Endodermal cell (in vitro differentiated cells): Measurements from ENCODE around the gene VWA3B. TPM values are rescaled to one million over a fixed set of nuclear protein-coding genes. Genes with fewer than 3 reads are reported as not detected.

Source experiments
- DNase-seq: peaks from one replicate; pipeline ENCODE4 v3.0.0-alpha.2; 2017
- H3K27ac ChIP-seq: 2 replicates; pipeline ENCODE4 v1.5.1; 2013; ENCODE audit warnings: mild to moderate bottlenecking, low read depth, low read length, moderate library complexity
- H3K27me3 ChIP-seq: 2 replicates; pipeline ENCODE4 v1.6.1; 2013; ENCODE audit warnings: mild to moderate bottlenecking, low read length, moderate library complexity; ENCODE audit not compliant: insufficient read depth, control insufficient read depth, poor library complexity, severe bottlenecking
- H3K36me3 ChIP-seq: 2 replicates; pipeline ENCODE4 v1.7.0; 2013; ENCODE audit warnings: mild to moderate bottlenecking, low read length, moderate library complexity; ENCODE audit not compliant: control insufficient read depth, insufficient read depth
- H3K4me1 ChIP-seq: one replicate; pipeline ENCODE4 v1.7.0; 2013; ENCODE audit warnings: low read length; ENCODE audit not compliant: control insufficient read depth, insufficient read depth
- H3K4me3 ChIP-seq: 2 replicates; pipeline ENCODE4 v1.5.1; 2013; ENCODE audit warnings: mild to moderate bottlenecking, low read length, moderate library complexity
- H3K9ac ChIP-seq: 2 replicates; pipeline ENCODE4 v1.6.1; 2013; ENCODE audit warnings: mild to moderate bottlenecking, low read length, moderate library complexity; ENCODE audit not compliant: poor library complexity, severe bottlenecking; ENCODE audit errors: extremely low read depth
- H3K9me3 ChIP-seq: 2 replicates; pipeline ENCODE4 v1.6.1; 2013; ENCODE audit warnings: mild to moderate bottlenecking, low read length, moderate library complexity; ENCODE audit not compliant: control insufficient read depth
- H3K27ac Mint-ChIP-seq: 2 replicates; pipeline ENCODE4 v1.8.0; 2020; ENCODE audit warnings: mixed read lengths
- H3K27me3 Mint-ChIP-seq: 2 replicates; pipeline ENCODE4 v1.8.0; 2021; ENCODE audit warnings: mild to moderate bottlenecking, mixed read lengths; ENCODE audit not compliant: insufficient read depth
- H3K36me3 Mint-ChIP-seq: 2 replicates; pipeline ENCODE4 v1.8.0; 2020; ENCODE audit warnings: low read depth, mixed read lengths
- H3K4me1 Mint-ChIP-seq: 2 replicates; pipeline ENCODE4 v1.8.0; 2020; ENCODE audit warnings: mixed read lengths
- H3K4me3 Mint-ChIP-seq: 2 replicates; pipeline ENCODE4 v1.8.0; 2020; ENCODE audit warnings: mild to moderate bottlenecking, moderate library complexity, mixed read lengths
- H3K9me3 Mint-ChIP-seq: 2 replicates; pipeline ENCODE4 v1.8.0; 2020; ENCODE audit warnings: mild to moderate bottlenecking, mixed read lengths
- WGBS, 2 experiments: methylation state at CpG; one replicate each; pipeline versions ENCODE4 v1.1.5 to v1.1.7; 2013; ENCODE audit warnings: missing lambda C conversion rate in 2 of 2, mixed read lengths in 1 of 2; ENCODE audit not compliant: insufficient coverage in 1 of 2, insufficient read length in 1 of 2; 5-methylcytosine and 5-hydroxymethylcytosine counted together
- total RNA-seq, 2 donors: library from RNA; stranded (reverse); fragmentation: NEBNext Ultra II Directional in 1 of 2; extraction: Animal tissue kit (Norgen Biotek cat#: 25700) in 1 of 2; gene quantifications; 2 replicates in 1 of 2; 3 replicates in 1 of 2; pipeline ENCODE4 v1.2.1, GENCODE V29; 2021
- TF ChIP-seq, protein P1 (sequence below): fragments of 200-600 bp; sonication (generic); conservative IDR thresholded peaks from 2 replicates; pipeline ENCODE4 v1.5.0; 2021; ENCODE audit warnings: antibody characterized with exemption, mild to moderate bottlenecking

The VWA3B gene
- total RNA-seq, 2 donors from 2014 or later, result 0.38 to 0.64 TPM

DNA sequence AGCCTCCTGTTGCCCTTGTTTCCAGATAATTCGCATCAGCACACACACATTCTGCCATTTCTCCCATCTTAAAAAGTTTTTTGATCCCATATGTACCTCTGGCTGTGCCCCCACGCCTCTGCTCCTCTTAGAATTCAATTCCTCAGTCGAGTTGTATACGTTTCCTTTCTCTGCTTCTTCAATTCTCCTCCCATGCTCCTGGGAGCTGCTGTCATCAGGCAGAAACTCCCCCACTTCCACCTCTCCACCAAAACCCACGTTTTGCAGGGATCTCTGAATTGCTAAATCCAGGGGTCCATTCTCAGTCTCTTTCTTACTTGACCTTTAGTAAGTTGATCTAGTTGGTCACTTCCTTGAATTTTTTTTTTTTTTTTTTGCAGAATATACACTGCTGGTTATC lies 98.8 kb downstream of the VWA3B start:
- Mint-ChIP-seq H3K4me1 (no peaks in the 10 kb centered on the region), H3K27ac (no peak overlapping the region), H3K9me3 (no peaks in the 10 kb centered on the region), H3K27me3 (no peaks in the 10 kb centered on the region), H3K36me3 (no peaks in the 10 kb centered on the region), H3K4me3 (no peak overlapping the region)
- no peak overlapping the region for H3K9ac ChIP-seq
- no peak for DNase-seq
- H3K36me3 ChIP-seq, result no peaks in the 10 kb centered on the region
- H3K9me3 ChIP-seq, result peaks cover 5% of the 10 kb centered on the region
- H3K27me3 ChIP-seq, result no peaks in the 10 kb centered on the region
- 68 to 82% methylated on average over 3 to 5 of the region's 5 CpGs for WGBS, 2 experiments
- TF ChIP-seq, protein P1, sequence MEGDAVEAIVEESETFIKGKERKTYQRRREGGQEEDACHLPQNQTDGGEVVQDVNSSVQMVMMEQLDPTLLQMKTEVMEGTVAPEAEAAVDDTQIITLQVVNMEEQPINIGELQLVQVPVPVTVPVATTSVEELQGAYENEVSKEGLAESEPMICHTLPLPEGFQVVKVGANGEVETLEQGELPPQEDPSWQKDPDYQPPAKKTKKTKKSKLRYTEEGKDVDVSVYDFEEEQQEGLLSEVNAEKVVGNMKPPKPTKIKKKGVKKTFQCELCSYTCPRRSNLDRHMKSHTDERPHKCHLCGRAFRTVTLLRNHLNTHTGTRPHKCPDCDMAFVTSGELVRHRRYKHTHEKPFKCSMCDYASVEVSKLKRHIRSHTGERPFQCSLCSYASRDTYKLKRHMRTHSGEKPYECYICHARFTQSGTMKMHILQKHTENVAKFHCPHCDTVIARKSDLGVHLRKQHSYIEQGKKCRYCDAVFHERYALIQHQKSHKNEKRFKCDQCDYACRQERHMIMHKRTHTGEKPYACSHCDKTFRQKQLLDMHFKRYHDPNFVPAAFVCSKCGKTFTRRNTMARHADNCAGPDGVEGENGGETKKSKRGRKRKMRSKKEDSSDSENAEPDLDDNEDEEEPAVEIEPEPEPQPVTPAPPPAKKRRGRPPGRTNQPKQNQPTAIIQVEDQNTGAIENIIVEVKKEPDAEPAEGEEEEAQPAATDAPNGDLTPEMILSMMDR, result no peak
- H3K4me1 ChIP-seq, result no peaks in the 10 kb centered on the region
- H3K27ac ChIP-seq, result no peak overlapping the region
- no peak overlapping the region for H3K4me3 ChIP-seq

- no peaks in the 10 kb centered on the region for H3K27me3 Mint-ChIP-seq
- Histone ChIP-seq H3K4me3 (no peak overlapping the region), H3K27me3 (no peaks in the 10 kb centered on the region), H3K9ac (no peak overlapping the region), H3K9me3 (peaks cover 5% of the 10 kb centered on the region), H3K36me3 (no peaks in the 10 kb centered on the region), H3K4me1 (peaks cover 7% of the 10 kb centered on the region), H3K27ac (no peak overlapping the region)
- 93 to 94% methylated on average over 5 to 9 of the region's 9 CpGs for WGBS, 2 experiments
- H3K4me3 Mint-ChIP-seq, result no peak overlapping the region
- H3K9me3 Mint-ChIP-seq, result no peaks in the 10 kb centered on the region
- no peaks in the 10 kb centered on the region for H3K4me1 Mint-ChIP-seq
- H3K27ac Mint-ChIP-seq, result no peak overlapping the region
- H3K36me3 Mint-ChIP-seq, result no peaks in the 10 kb centered on the region
- TF ChIP-seq, protein P1, result no peak
- DNase-seq, result no peak
Observed at GRCh38 chr2:98187194-98187593, 100.2 kb downstream of the VWA3B start.

DNA sequence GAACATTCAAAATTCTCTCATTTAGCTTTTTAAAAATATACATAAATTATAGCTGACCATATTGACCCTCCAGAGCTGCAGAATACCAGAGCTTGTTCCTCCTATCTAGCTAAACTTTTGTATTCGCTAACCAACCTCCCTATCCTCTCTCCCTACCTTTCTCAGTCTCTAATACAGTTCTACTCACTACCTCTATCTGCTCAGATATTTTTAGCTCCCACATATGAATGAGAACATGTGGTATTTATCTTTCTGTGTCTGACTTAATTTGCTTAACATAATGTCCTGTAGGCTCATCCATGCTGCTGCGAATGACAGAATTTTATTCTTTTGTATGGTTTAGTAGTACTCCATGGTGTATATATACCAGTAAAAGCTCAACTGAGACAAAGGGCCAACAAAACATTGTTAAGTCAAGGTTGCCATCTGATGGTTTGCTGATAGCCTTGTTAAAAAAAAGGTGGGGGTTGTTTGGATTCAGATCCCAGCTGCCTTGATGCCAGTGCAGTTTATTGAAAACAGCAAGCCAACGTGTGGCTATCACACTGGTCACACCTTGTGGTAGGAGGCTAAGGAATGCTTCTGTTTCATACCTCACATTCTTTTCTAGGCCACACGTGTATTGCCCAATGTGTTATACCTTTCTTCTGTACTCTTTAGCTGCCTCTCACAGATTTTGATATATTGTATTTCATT lies 101.5 kb downstream of the VWA3B start:
- Mint-ChIP-seq H3K4me3 (no peak overlapping the region), H3K36me3 (no peaks in the 10 kb centered on the region), H3K27me3 (no peaks in the 10 kb centered on the region), H3K9me3 (no peaks in the 10 kb centered on the region), H3K27ac (no peak overlapping the region), H3K4me1 (no peaks in the 10 kb centered on the region)
- 87 to 100% methylated on average over 4 of the region's 4 CpGs for WGBS, 2 experiments
- no peaks in the 10 kb centered on the region for H3K36me3 ChIP-seq
- H3K27me3 ChIP-seq, result no peaks in the 10 kb centered on the region
- TF ChIP-seq, protein P1, result no peak
- no peak for DNase-seq
- peaks cover 5% of the 10 kb centered on the region for H3K9me3 ChIP-seq
- peaks cover 11% of the 10 kb centered on the region for H3K4me1 ChIP-seq
- no peak overlapping the region for H3K9ac ChIP-seq
- no peak overlapping the region for H3K4me3 ChIP-seq
- no peak overlapping the region for H3K27ac ChIP-seq
